HFFc6 (cell line): ENCODE data around the gene TBXAS1. TPM values are rescaled to one million over a fixed set of nuclear protein-coding genes. Genes with fewer than 3 reads are reported as not detected.
"Not testable (repeated sequence)": the region's sequence is repeated elsewhere in the genome, so short reads cannot be mapped to it uniquely, and the experiment has no call there.

Experiments used
- DNase-seq: peaks from one replicate; pipeline ENCODE4 v3.0.0-alpha.2; 2018
- H3K27ac Mint-ChIP-seq: 2 replicates; pipeline ENCODE4 v1.8.0; 2020; ENCODE audit warnings: mild to moderate bottlenecking, mixed read lengths
- H3K27me3 Mint-ChIP-seq: 2 replicates; pipeline ENCODE4 v1.8.0; 2021; ENCODE audit warnings: mild to moderate bottlenecking, moderate library complexity, mixed read lengths; ENCODE audit not compliant: insufficient read depth
- H3K36me3 Mint-ChIP-seq: 2 replicates; pipeline ENCODE4 v1.8.0; 2021; ENCODE audit warnings: low read depth, mixed read lengths
- H3K4me1 Mint-ChIP-seq: 2 replicates; pipeline ENCODE4 v1.8.0; 2020; ENCODE audit warnings: low read depth, mixed read lengths
- H3K4me3 Mint-ChIP-seq: 2 replicates; pipeline ENCODE4 v1.8.0; 2020; ENCODE audit warnings: mild to moderate bottlenecking, moderate library complexity, mixed read lengths
- H3K9me3 Mint-ChIP-seq: 2 replicates; pipeline ENCODE4 v1.8.0; 2020; ENCODE audit warnings: mild to moderate bottlenecking, mixed read lengths
- total RNA-seq, 6 experiments: library from RNA; stranded (reverse); fragmentation: NEBNext Ultra II Directional; extraction: Animal tissue kit (Norgen Biotek cat#: 25700); gene quantifications; 2 replicates in 1 of 6; 3 replicates in 5 of 6; pipeline ENCODE4 v1.2.3, GENCODE V29; 2021
- TF ChIP-seq, protein P1 (sequence below): fragments of 200-600 bp; sonication (generic); IDR thresholded peaks from 2 replicates; pipeline ENCODE4 v1.5.0; 2021; ENCODE audit warnings: antibody characterized with exemption, mild to moderate bottlenecking

Gene TBXAS1
- total RNA-seq, 6 experiments from 2014 or later = 0.47 to 1.8 (median 1.0) TPM

DNA sequence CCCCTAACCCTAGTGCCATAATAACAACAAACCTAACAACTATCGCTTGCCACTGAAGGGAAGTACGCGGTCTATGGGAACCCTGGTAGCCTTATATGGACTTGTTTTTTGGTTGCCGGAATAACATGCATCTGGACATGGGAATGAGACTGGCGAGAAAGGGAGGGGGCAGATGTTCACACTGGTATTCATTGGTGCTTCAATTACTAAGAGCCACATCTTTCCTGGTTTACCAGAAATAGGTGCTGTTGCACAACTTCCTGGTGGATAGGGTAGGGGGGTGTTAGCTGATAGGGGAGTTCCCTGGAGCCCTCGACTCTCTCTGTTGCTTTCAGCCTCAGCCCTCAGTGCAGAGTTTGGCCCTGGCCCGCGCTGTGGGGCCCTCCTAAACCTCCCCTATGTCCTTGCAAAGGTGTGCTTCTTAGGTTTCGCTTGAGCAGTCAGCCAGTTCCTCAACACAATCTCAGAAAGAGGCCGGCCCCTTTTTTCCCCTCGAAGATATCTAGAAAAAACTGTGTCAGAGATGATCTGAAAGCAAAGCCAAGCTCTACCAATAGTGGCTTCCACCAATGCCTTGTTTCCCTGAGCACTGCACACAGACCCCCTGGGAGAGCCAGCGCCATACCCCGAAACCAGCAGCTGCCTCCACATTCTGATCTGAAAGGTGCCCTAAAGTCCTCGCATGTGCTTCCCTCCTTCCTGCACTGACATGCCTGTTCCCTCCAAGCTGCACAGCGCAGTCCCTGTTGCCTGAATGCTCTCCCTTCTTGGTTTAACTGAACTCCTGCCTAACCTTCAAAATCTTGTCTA lies 13.5 kb downstream of the TBXAS1 start:
- Mint-ChIP-seq H3K36me3 (no peaks in the 10 kb centered on the region), H3K9me3 (no peaks in the 10 kb centered on the region), H3K4me1 (no peaks in the 10 kb centered on the region), H3K4me3 (peak overlapping the region; percentile 50; the same call in 1 of the 2 replicates), H3K27me3 (peaks cover 51% of the 10 kb centered on the region), H3K27ac (no peak overlapping the region)
- no peak for DNase-seq
- TF ChIP-seq, protein P1, sequence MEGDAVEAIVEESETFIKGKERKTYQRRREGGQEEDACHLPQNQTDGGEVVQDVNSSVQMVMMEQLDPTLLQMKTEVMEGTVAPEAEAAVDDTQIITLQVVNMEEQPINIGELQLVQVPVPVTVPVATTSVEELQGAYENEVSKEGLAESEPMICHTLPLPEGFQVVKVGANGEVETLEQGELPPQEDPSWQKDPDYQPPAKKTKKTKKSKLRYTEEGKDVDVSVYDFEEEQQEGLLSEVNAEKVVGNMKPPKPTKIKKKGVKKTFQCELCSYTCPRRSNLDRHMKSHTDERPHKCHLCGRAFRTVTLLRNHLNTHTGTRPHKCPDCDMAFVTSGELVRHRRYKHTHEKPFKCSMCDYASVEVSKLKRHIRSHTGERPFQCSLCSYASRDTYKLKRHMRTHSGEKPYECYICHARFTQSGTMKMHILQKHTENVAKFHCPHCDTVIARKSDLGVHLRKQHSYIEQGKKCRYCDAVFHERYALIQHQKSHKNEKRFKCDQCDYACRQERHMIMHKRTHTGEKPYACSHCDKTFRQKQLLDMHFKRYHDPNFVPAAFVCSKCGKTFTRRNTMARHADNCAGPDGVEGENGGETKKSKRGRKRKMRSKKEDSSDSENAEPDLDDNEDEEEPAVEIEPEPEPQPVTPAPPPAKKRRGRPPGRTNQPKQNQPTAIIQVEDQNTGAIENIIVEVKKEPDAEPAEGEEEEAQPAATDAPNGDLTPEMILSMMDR = no peak

DNA sequence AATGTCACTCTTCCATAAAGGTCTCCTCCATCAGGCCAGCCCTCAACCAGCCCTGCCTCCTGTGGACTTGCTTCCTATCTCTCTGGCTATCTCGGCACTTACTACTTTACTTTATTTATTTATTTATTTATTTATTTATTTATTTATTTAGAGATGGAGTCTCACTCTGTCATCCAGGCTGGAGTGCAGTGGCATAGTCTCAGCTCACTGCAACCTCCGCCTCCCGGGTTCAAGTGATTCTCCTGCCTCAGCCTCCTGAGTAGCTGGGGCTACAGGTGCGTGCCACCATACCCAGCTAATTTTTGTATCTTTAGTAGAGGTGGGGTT lies 14.1 kb downstream of the TBXAS1 start:
- H3K36me3 Mint-ChIP-seq, H3K4me3 Mint-ChIP-seq, H3K27ac Mint-ChIP-seq, H3K9me3 Mint-ChIP-seq, H3K4me1 Mint-ChIP-seq, DNase-seq: not testable (repeated sequence)
- H3K27me3 Mint-ChIP-seq = peaks cover 46% of the 10 kb centered on the region

DNA sequence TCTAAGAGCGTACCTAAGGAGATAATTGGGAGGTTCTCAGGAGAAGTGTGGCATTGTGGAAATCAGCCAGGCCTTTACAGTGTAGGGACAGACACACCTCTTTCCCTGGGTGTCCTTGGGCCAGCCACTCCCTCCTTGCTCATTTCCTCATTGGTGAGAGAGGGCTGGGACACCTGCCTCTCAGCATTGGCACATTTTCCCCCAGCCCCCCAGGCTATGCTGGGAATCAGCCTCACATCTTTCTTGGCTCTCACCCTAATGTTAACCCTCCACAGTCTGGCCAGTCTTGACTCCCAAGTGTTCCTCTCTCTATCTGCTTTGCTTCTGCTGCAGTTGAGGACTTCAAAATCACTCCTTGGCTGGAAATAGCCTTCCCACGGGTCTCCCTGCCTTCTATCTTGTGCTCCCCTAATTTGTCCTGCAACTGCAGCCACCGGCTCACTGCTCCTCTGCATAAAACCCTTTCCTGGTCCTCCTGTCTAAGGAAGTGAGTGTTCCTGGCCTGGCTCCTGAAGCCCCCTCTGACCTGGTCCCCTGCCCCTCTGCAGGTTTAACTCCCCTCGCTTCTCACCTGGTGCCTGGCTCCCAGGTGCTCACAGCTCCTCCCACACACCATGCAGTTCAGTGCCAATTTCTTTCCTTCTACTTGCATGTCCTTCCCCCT lies 15.8 kb downstream of the TBXAS1 start:
- no peaks in the 10 kb centered on the region for H3K9me3 Mint-ChIP-seq
- TF ChIP-seq, protein P1 = no peak
- H3K27me3 Mint-ChIP-seq = peaks cover 50% of the 10 kb centered on the region
- DNase-seq = no peak
- H3K27ac Mint-ChIP-seq = no peak overlapping the region
- no peaks in the 10 kb centered on the region for H3K4me1 Mint-ChIP-seq
- no peaks in the 10 kb centered on the region for H3K36me3 Mint-ChIP-seq
- no peak overlapping the region for H3K4me3 Mint-ChIP-seq

DNA sequence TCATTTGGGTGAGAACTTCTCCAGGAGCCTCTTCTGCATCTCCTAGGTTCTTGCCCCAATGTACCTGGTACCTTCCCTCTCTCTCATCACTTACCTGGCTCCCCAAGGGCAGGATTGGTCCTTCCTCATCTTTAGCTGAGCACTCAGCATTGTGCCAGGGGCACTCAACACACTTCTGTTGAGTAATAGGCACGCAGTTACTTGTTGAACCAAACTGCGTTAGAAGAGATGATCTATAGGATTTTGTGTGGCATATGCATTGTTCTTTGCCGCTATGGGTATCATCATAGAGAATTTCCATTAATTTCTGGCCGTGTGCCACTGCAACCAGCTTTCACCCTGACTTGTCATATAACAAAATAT lies 16.4 kb downstream of the TBXAS1 start:
- TF ChIP-seq, protein P1 = no peak
- Mint-ChIP-seq H3K27me3 (peaks cover 48% of the 10 kb centered on the region), H3K4me3 (no peak overlapping the region), H3K36me3 (no peaks in the 10 kb centered on the region), H3K4me1 (no peaks in the 10 kb centered on the region), H3K9me3 (no peaks in the 10 kb centered on the region), H3K27ac (no peak overlapping the region)
- DNase-seq = no peak

DNA sequence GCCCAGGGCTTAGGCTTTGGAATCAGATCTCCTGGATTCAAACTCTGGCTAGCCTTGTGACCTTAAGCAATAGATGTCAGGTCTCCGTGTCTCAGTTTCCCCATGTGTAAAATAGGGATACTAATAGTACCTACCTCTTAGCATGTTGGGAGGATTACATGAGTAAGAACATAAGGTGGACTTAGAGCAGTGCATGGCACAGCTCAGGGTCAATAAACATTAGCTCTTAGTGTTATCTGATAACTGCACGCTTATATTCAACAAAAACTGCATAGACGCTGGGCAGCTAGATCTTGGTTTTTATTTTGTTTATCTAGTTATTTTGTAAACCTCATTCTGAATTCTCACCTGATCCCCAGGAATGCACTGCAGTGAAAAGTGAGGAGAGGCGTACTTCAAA lies 17.2 kb downstream of the TBXAS1 start:
- no peak overlapping the region for H3K4me3 Mint-ChIP-seq
- no peaks in the 10 kb centered on the region for H3K4me1 Mint-ChIP-seq
- DNase-seq = no peak
- H3K27ac Mint-ChIP-seq = no peak overlapping the region
- no peaks in the 10 kb centered on the region for H3K36me3 Mint-ChIP-seq
- H3K27me3 Mint-ChIP-seq = peaks cover 41% of the 10 kb centered on the region
- no peaks in the 10 kb centered on the region for H3K9me3 Mint-ChIP-seq
- TF ChIP-seq, protein P1 = no peak

DNA sequence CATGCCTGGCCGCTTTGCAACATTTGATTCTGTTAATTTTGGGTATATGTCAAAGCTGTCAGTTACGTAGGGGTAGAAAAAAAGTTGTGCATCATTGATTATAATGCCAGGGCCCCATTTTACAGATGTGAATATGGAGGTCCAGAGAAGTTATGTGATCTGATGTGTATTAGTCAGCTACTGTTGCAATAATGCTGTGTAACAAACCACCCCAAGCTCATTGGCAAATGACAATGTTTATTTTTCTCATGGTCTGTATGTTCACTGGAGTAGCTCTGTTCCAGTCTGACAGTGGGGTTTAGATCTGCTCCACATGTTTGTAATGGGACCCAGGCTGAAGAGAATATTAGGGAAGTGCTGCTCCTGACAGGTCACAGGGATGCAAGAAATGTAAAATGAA lies 19.2 kb downstream of the TBXAS1 start:
- Mint-ChIP-seq H3K4me1 (peaks cover 3% of the 10 kb centered on the region), H3K36me3 (no peaks in the 10 kb centered on the region), H3K4me3 (no peak overlapping the region), H3K27me3 (peaks cover 33% of the 10 kb centered on the region), H3K27ac (no peak overlapping the region), H3K9me3 (no peaks in the 10 kb centered on the region)
- DNase-seq = no peak
- TF ChIP-seq, protein P1 = no peak
